Hepatocyte (in vitro differentiated cells): Measurements from ENCODE around the gene ARID3A. TPM values are rescaled to one million over a fixed set of nuclear protein-coding genes. Genes with fewer than 3 reads are reported as not detected.

Source experiments
- DNase-seq: peaks from one replicate; pipeline ENCODE4 v3.0.0-alpha.2; 2016; ENCODE audit warnings: low spot score
- H2AFZ ChIP-seq: fragments of 200-600 bp; sonication (generic); 2 replicates; pipeline ENCODE4 v1.6.0; 2016; ENCODE audit warnings: antibody characterized with exemption, mild to moderate bottlenecking
- H3K27ac ChIP-seq: fragments of 200-600 bp; sonication (generic); 2 replicates; pipeline ENCODE4 v1.5.1; 2016; ENCODE audit warnings: mild to moderate bottlenecking
- H3K27me3 ChIP-seq: fragments of 200-600 bp; sonication (generic); 2 replicates; pipeline ENCODE4 v1.6.1; 2016
- H3K36me3 ChIP-seq: fragments of 200-600 bp; sonication (generic); replicated peaks from 2 replicates; pipeline ENCODE4 v1.5.1; 2016; ENCODE audit warnings: low read depth; ENCODE audit not compliant: insufficient read depth
- H3K4me1 ChIP-seq: fragments of 200-600 bp; sonication (generic); 2 replicates; pipeline ENCODE4 v1.5.1; 2016; ENCODE audit warnings: mild to moderate bottlenecking, moderate library complexity; ENCODE audit not compliant: insufficient read depth
- H3K4me2 ChIP-seq: fragments of 200-600 bp; sonication (generic); 2 replicates; pipeline ENCODE4 v1.6.0; 2016
- H3K4me3 ChIP-seq: fragments of 200-600 bp; sonication (generic); 2 replicates; pipeline ENCODE4 v1.5.1; 2016; ENCODE audit warnings: mild to moderate bottlenecking
- H3K79me2 ChIP-seq: fragments of 200-600 bp; sonication (generic); 2 replicates; pipeline ENCODE4 v1.6.0; 2017; ENCODE audit warnings: mild to moderate bottlenecking
- H3K9me2 ChIP-seq: fragments of 200-600 bp; sonication (generic); replicated peaks from 2 replicates; pipeline ENCODE4 v1.6.0; 2017; ENCODE audit warnings: mild to moderate bottlenecking; ENCODE audit not compliant: insufficient read depth
- H3K9me3 ChIP-seq: fragments of 200-600 bp; sonication (generic); 2 replicates; pipeline ENCODE4 v1.5.1; 2016; ENCODE audit warnings: low read depth, mild to moderate bottlenecking
- H4K20me1 ChIP-seq: fragments of 200-600 bp; sonication (generic); 2 replicates; pipeline ENCODE4 v1.6.0; 2016; ENCODE audit warnings: mild to moderate bottlenecking; ENCODE audit not compliant: insufficient read depth, poor library complexity, severe bottlenecking
- EZH2 ChIP-seq: fragments of 200-600 bp; sonication (generic); IDR thresholded peaks from 2 replicates; pipeline ENCODE4 v1.6.1; 2016; ENCODE audit warnings: antibody characterized with exemption, mild to moderate bottlenecking, borderline replicate concordance
- EZH2phosphoT487 ChIP-seq: fragments of 200-600 bp; sonication (generic); IDR thresholded peaks from one replicate; pipeline ENCODE4 v1.6.1; 2018; ENCODE audit warnings: antibody characterized with exemption, mild to moderate bottlenecking, low read depth, moderate library complexity; ENCODE audit not compliant: unreplicated experiment, severe bottlenecking
- WGBS: methylation state at CpG from one replicate; pipeline ENCODE4 v1.1.6; 2016; ENCODE audit warnings: low lambda C conversion rate; ENCODE audit errors: missing lambda C conversion rate; 5-methylcytosine and 5-hydroxymethylcytosine counted together
- polyA plus RNA-seq: library from polyadenylated mRNA; unstranded; fragments of >200 nt; fragmentation: Nextera tagmentation; extraction: Ambion mirVana; gene quantifications from 2 replicates; pipeline ENCODE4 v1.2.1, GENCODE V29; 2016
- total RNA-seq: library from RNA; depleted of rRNA; stranded (reverse); fragments of >200 nt; gene quantifications from 2 replicates; pipeline ENCODE4 v1.2.3, GENCODE V29; 2014
- TF ChIP-seq, protein P1 (sequence below): fragments of 200-600 bp; sonication (generic); IDR thresholded peaks from 2 replicates; pipeline ENCODE4 v1.5.1; 2016; ENCODE audit warnings: antibody characterized with exemption, mild to moderate bottlenecking; ENCODE audit not compliant: poor library complexity

The ARID3A gene
- total and polyA plus RNA-seq, 2 experiments from 2014 or later = 122 to 180 TPM

DNA sequence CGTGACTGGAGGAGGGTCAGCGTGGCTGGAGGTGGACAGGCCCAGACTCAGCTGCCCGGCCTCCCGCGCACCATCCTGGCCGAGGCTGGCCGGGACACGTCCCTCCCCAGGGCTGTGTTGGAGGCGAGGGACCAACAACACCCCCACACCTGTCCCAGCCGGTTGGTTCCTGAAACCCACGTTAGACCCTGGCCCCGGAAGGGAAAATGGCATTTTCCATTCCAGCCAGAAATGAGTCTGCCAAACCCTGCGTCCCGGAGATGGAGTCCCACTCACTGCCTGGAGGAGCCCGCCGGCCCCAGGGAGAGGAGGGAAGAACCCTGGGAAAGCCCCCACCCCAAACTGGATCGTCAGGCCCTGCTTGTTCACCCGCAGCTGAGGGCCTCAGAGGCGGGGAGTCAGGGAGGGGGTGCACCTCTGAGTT lies 53.5 kb downstream of the ARID3A start:
- no peaks in the 10 kb centered on the region for H4K20me1 ChIP-seq
- DNase-seq = peak; percentile 43
- TF ChIP-seq EZH2phosphoT487 (no peak), EZH2 (no peak)
- TF ChIP-seq, protein P1, sequence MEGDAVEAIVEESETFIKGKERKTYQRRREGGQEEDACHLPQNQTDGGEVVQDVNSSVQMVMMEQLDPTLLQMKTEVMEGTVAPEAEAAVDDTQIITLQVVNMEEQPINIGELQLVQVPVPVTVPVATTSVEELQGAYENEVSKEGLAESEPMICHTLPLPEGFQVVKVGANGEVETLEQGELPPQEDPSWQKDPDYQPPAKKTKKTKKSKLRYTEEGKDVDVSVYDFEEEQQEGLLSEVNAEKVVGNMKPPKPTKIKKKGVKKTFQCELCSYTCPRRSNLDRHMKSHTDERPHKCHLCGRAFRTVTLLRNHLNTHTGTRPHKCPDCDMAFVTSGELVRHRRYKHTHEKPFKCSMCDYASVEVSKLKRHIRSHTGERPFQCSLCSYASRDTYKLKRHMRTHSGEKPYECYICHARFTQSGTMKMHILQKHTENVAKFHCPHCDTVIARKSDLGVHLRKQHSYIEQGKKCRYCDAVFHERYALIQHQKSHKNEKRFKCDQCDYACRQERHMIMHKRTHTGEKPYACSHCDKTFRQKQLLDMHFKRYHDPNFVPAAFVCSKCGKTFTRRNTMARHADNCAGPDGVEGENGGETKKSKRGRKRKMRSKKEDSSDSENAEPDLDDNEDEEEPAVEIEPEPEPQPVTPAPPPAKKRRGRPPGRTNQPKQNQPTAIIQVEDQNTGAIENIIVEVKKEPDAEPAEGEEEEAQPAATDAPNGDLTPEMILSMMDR = no peak
- H3K27ac ChIP-seq = peak overlapping the region; percentile 48
- no peaks in the 10 kb centered on the region for H3K36me3 ChIP-seq
- no peaks in the 10 kb centered on the region for H3K9me3 ChIP-seq
- no peak overlapping the region for H2AFZ ChIP-seq
- H3K9me2 ChIP-seq = no peaks in the 10 kb centered on the region
- peaks cover 26% of the 10 kb centered on the region for H3K4me1 ChIP-seq
- no peak overlapping the region for H3K4me2 ChIP-seq
- H3K4me3 ChIP-seq = no peak overlapping the region
- no peaks in the 10 kb centered on the region for H3K27me3 ChIP-seq
- 62% methylated on average over 17 of the region's 19 CpGs for WGBS
- peaks cover 6% of the 10 kb centered on the region for H3K79me2 ChIP-seq

GRCh38 chr19:980133-980998 lies 54.5 kb downstream of the ARID3A start:
- Histone ChIP-seq H3K9me3 (no peaks in the 10 kb centered on the region), H3K36me3 (no peaks in the 10 kb centered on the region), H3K4me3 (no peak overlapping the region), H3K9me2 (no peaks in the 10 kb centered on the region), H3K4me2 (peak overlapping the region; percentile 68), H3K27me3 (no peaks in the 10 kb centered on the region), H3K4me1 (peaks cover 26% of the 10 kb centered on the region), H3K27ac (peak overlapping the region; percentile 60), H3K79me2 (peaks cover 16% of the 10 kb centered on the region), H4K20me1 (no peaks in the 10 kb centered on the region), H2AFZ (no peak overlapping the region)
- WGBS = 27% methylated on average over 30 of the region's 32 CpGs
- TF ChIP-seq EZH2 (no peak), EZH2phosphoT487 (no peak)
- TF ChIP-seq, protein P1 = no peak
- DNase-seq = peak; percentile 64

- 2% methylated on average over 44 of the region's 46 CpGs for WGBS
- H3K27ac ChIP-seq = peak overlapping the region; percentile 37
- peaks cover 26% of the 10 kb centered on the region for H3K4me1 ChIP-seq
- H3K27me3 ChIP-seq = no peaks in the 10 kb centered on the region
- peak; percentile 88 for DNase-seq
- H4K20me1 ChIP-seq = no peaks in the 10 kb centered on the region
- H3K9me2 ChIP-seq = no peaks in the 10 kb centered on the region
- H3K4me3 ChIP-seq = no peak overlapping the region
- H3K79me2 ChIP-seq = peaks cover 16% of the 10 kb centered on the region
- H3K36me3 ChIP-seq = no peaks in the 10 kb centered on the region
- no peaks in the 10 kb centered on the region for H3K9me3 ChIP-seq
- H3K4me2 ChIP-seq = peak overlapping the region; percentile 99
- TF ChIP-seq EZH2 = no peak
- TF ChIP-seq, protein P1 = peak; percentile 76
- TF ChIP-seq EZH2phosphoT487 = no peak
- peak overlapping the region; percentile 83 for H2AFZ ChIP-seq
Observed at GRCh38 chr19:982567-983170, 56.8 kb downstream of the ARID3A start.
